Measurements from ENCODE around the gene UBE2Q2. TPM values are rescaled to one million over a fixed set of nuclear protein-coding genes. Genes with fewer than 3 reads are reported as not detected.
"Not testable (repeated sequence)": the region's sequence is repeated elsewhere in the genome, so short reads cannot be mapped to it uniquely, and the experiment has no call there.

The UBE2Q2 gene
- polyA plus RNA-seq (ENCODE audit: insufficient read length in 4 of 4): 10 to 100 TPM; 42.9 to 58.0 (median 51.5) TPM

GRCh38 chr15:75842722-75843677 lies at the start of gene UBE2Q2:
TSS of gene UBE2Q2 (plus strand) at chr15:75843447. CDS start at chr15:75843667, 220 bp downstream.
- DNase-seq (ENCODE audit: low read depth in 4 of 4, low spot score in 2 of 4): peak; percentile 42 to 47 (median 44)

DNA sequence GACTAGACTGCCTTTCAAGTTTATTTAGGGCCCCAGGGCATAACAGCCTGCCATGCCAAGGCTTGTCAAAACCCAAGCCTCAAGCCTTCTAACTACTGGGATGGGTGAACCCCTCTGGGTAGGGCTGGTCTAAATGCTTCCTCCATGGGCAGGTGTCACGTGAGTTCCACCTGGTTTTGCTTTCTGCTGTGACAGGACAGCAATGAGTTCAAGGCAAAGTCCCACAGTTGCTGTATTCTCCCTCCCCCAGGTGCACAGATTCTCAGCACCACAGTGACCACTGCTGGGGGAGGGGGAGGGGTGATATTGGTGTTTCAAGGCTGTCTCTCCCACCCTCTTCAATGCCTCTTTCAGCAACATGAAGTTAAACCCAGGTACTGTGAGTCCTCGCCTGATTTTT lies 46.9 kb upstream of the UBE2Q2 start:
- no peak for DNase-seq (ENCODE audit: low read depth in 4 of 4, low spot score in 2 of 4)

- DNase-seq (ENCODE audit: low read depth in 4 of 4, low spot score in 2 of 4): not testable (repeated sequence)
Observed at GRCh38 chr15:75797146-75797545, 46.1 kb upstream of the UBE2Q2 start.

DNA sequence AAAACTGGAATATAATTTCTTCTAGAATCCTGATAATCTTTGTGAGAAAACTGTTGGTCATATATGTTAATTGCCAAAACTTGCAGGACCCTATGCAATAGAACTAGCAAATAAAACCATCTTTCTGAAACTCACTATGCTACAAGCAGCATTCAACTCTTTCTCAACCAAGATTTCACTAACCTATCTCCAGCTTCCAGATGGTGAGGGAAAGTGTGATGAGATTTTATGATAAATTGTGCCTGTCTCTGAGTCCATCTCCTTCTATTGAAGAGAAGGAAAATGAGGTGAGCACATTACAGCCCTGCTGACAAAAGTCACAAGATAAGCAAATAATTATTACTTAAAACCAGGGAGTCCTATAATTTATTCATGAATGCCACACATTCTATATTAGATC lies 44.1 kb upstream of the UBE2Q2 start:
- no peak for DNase-seq (ENCODE audit: low read depth in 4 of 4, low spot score in 2 of 4)

DNA sequence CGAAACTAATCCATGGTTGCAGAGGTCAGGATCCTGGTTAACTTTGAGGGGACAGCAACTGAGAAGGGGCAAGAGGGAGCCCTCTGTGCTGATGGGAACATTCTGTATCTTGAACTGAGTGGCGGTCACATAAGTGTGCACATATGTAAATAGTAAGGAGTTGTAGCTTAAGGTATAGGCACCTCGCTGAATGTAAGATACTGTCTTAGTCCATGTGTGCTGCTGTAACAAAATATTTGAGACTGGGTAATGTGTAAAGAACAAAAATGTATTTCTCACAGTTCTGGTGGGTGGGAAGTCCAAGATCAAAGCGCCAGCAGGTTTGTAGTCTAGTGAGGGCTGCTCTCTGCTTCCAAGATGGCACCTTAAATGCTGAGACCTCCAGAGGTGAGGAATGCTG lies 42.8 kb upstream of the UBE2Q2 start:
- DNase-seq (ENCODE audit: low read depth in 4 of 4, low spot score in 2 of 4): not testable (repeated sequence)

- peak; percentile 50 to 68 (median 52) for DNase-seq (ENCODE audit: low read depth in 4 of 4, low spot score in 2 of 4)
Observed at GRCh38 chr15:75801859-75802593, 41.2 kb upstream of the UBE2Q2 start.

GRCh38 chr15:75807486-75807885 lies 35.8 kb upstream of the UBE2Q2 start:
- DNase-seq (ENCODE audit: low read depth in 4 of 4, low spot score in 2 of 4): not testable (repeated sequence)

DNA sequence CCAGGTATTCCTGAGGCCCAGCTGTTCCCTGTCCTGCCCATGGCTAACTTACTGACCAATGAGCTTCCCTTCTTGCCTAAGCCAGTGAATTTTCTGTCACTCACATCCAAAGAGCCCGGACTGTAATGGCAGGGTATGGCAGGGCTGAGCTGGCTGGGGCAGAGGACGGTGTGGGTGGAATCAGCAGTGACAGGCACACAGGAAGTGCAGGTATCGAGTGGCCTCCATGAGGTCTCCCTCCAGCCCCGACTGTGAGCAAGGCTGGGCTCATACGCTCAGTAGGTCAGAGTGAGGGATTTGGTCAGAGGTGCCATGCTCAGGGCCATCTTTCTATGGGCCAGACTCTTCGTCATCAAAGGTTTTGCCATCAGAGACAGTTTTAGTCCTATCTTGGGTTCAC lies 35.2 kb upstream of the UBE2Q2 start:
- DNase-seq (ENCODE audit: low read depth in 4 of 4, low spot score in 2 of 4): not testable (repeated sequence)

DNA sequence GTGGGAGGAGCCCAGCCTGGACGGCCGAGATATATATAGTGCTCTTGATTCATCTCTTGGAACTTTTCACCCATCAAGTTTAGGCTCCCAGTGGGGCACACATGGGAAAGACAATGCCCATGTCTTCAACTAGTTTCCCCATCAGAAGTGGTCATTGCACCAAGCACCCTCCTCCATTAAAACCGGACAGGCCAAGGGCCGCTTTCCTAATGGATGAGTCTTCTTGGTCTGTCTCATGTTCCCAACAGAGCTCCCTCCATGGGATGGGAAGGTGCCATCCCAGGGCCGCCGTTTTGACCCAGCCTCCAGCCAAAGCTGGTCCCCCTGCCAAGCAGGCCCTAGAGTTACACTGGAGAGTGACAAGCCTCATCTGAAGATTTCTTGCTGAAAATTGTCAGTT lies 34.7 kb upstream of the UBE2Q2 start:
- DNase-seq (ENCODE audit: low read depth in 4 of 4, low spot score in 2 of 4): no peak

DNA sequence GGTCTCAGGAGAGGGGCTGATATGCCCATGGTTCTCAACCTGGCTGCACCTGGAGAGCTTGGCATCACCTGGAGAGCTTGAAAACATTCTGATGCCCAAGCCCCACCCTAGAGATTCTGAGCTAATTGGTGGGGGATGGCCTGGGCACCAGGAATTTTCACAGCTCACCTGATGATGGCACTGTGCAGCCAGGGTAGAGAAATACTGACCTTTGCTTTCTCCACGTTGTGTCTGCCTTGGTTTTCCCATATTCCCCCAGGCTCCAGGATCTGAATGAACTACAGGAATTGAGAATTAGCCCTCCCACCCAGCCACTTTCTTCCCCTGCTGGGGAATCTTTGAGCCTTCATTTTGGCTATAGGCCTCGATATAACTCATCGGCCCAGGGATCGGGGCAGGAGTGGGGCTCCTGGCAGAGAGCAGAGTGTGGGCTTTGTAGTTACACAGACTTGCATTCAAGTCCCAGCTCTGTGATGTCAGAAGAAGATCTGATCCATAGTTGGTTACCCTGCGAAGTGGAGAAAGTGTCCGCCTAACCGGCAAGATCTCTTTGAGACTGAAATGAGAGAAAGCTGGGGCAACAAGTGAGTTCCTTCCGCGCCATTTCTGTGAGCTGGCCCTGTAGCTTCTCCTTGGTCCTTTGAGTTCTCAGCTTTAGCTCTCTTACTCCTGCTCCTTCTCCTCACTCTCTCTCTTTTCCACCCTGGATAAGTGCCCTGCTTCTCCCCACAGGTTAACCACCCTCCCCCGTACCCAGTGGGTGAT lies 33.1 kb upstream of the UBE2Q2 start:
- DNase-seq (ENCODE audit: low read depth in 4 of 4, low spot score in 2 of 4): no peak

GRCh38 chr15:75810874-75811498 lies 32.3 kb upstream of the UBE2Q2 start:
- DNase-seq (ENCODE audit: low read depth in 4 of 4, low spot score in 2 of 4): no peak

GRCh38 chr15:75811626-75812025 lies 31.6 kb upstream of the UBE2Q2 start:
- DNase-seq (ENCODE audit: low read depth in 4 of 4, low spot score in 2 of 4): no peak

DNA sequence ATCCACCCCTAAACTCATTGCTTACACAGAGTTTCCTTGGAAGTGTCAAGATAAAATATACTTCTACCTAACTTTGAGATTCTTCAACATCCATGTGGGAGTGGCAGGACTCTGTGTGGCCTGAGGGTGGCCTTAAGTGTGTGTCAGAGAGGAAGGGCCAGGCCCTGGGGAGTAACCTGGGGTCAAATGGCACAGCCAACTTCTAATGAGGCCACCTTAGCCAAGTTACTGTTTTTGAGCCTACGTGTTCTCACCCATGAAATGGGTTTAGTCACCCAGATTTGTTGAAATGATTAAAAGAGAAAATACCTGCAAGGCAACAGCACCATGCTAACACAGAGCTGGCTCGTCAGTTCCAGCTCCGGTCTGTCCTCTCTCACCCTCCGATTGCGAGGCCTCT lies 28.5 kb upstream of the UBE2Q2 start:
- DNase-seq (ENCODE audit: low read depth in 4 of 4, low spot score in 2 of 4): no peak

- no peak for DNase-seq (ENCODE audit: low read depth in 4 of 4, low spot score in 2 of 4)
Observed at GRCh38 chr15:75815811-75816719, 27.2 kb upstream of the UBE2Q2 start.

- no peak for DNase-seq (ENCODE audit: low read depth in 4 of 4, low spot score in 2 of 4)
Observed at GRCh38 chr15:75817138-75817935, 25.9 kb upstream of the UBE2Q2 start.

- no peak for DNase-seq (ENCODE audit: low read depth in 4 of 4, low spot score in 2 of 4)
Observed at GRCh38 chr15:75820206-75820605, 23.0 kb upstream of the UBE2Q2 start.

DNA sequence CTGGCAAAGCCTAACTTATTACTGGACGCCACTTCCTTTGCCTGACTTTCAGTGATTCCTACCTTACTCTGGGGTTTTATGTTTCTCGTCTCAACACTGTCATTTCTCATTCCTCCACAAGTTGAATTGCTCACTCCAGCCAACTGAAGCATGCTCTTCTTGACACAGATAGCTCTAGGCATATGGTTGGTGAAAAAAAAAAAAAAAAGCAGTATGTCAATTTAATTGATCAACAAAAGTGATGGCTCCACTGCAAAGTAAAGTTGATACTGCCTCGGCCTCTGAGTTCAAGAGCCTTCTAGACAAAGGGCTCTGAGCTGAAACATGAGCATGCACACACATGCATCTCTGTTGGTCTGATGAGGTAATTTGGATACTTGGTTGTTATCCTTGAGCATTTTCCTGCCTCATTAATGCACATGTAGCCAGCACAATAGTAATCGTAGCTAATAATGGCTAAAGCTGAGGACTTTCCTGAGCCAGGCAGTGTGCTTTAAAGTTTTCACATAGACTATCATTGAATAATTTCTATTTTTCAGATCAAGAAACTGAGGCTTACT lies 21.4 kb upstream of the UBE2Q2 start:
- no peak for DNase-seq (ENCODE audit: low read depth in 4 of 4, low spot score in 2 of 4)

DNA sequence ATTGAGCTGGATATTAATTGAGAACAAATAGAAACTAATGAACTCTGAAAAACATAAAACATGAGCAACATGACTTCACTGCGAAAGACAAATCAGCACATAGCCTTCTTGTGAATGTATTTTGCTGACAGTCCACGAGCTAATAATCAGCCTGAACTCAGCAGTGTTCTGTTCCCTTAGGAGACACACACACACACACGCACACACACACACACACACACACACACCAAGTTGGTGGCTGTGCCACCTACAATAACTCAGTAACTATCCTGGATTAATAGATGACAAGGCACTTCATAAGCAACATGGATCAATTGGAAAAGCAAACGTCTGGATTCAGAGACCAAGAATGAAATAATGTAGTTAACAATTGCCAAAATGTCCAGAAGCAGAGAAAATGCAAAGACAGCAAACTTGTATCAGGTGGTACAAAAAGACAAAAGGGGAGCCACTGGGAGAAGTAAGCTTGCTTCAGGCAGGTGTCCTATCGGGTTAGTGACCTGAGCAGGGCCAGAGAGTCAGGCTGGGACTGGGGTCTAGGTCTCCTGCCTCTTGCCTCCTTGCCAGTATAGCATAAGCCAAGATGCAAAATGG lies 20.5 kb upstream of the UBE2Q2 start:
- DNase-seq (ENCODE audit: low read depth in 4 of 4, low spot score in 2 of 4): no peak

Measured in left renal cortex interstitium (tissue), 4 donors.